Stromal cell of bone marrow (primary cell): Measurements from ENCODE around the gene ZNF407.
"Not testable (repeated sequence)": the region's sequence is repeated elsewhere in the genome, so short reads cannot be mapped to it uniquely, and the experiment has no call there.

Experiments used
- DNase-seq: peaks from one replicate; pipeline ENCODE4 v3.0.0-alpha.2; 2012; ENCODE audit warnings: low read depth

Gene ZNF407

GRCh38 chr18:74971358-74971757 lies 373.7 kb downstream of the ZNF407 start:
- DNase-seq = not testable (repeated sequence)

GRCh38 chr18:74971776-74972175 lies 374.1 kb downstream of the ZNF407 start:
- not testable (repeated sequence) for DNase-seq

- DNase-seq = no peak
These were observed 374.7 kb downstream of the ZNF407 start for GRCh38 chr18:74972354-74972753.

GRCh38 chr18:74975001-74975400 lies 377.3 kb downstream of the ZNF407 start:
- no peak for DNase-seq

- DNase-seq = no peak
These were observed 378.8 kb downstream of the ZNF407 start for GRCh38 chr18:74976331-74976909.

- DNase-seq = no peak
These were observed 379.4 kb downstream of the ZNF407 start for GRCh38 chr18:74977041-74977440.

- DNase-seq = no peak
These were observed 383.0 kb downstream of the ZNF407 start for GRCh38 chr18:74980669-74981068.

DNA sequence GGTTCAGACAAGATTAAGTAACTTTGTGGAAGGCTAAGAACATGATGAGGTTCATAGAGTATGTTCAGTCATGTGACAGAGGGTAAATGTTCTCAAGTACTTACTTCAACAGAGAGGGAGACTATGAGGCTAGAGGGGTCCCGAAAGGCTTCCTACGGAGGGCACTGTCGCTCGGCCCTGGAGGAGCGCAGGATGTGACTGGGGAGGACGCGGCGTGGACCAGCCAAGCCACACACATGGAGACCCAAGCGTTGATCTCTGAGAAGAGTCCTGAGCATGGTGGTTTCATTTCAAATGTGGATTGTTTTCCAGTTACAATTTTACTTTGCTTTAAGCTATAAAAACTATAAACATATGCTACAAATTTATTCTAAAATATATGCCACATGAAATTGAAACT lies 383.8 kb downstream of the ZNF407 start:
- no peak for DNase-seq

DNA sequence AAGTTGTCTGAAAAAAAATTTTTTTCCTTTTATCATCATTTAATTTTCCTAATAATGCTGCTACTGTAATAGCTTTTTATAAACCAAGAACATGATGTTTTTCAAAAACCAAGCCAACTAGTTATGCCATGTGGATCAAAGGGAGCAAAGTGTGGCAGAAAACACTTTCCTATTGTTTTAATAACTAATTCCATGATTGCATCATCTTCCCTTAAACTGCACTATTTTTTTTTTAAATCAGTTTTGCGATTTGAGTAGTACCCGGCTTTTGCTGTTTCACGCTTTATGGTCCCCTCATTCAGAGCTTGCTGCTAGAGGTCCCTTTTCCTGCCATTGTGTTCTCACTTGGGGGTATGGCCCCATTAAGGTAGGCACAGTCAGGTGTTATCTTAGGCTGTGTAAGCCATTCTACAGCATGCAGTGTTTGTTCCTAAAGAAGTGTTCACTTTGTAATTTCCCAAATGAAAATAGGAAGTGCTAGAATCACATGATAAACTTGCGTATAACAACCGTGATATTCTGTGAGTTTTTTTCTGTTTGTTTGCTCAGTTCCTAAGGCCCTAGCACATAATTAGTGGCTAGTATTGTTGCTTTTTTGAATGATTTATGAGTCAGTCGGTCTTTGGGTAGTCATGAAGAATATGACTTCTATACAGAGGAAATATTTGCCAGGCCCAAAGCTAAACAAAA lies 385.4 kb downstream of the ZNF407 start:
- DNase-seq = no peak

GRCh38 chr18:74989134-74989533 lies 391.5 kb downstream of the ZNF407 start:
- no peak for DNase-seq

- DNase-seq = no peak
These were observed 393.0 kb downstream of the ZNF407 start for GRCh38 chr18:74990563-74991081.

DNA sequence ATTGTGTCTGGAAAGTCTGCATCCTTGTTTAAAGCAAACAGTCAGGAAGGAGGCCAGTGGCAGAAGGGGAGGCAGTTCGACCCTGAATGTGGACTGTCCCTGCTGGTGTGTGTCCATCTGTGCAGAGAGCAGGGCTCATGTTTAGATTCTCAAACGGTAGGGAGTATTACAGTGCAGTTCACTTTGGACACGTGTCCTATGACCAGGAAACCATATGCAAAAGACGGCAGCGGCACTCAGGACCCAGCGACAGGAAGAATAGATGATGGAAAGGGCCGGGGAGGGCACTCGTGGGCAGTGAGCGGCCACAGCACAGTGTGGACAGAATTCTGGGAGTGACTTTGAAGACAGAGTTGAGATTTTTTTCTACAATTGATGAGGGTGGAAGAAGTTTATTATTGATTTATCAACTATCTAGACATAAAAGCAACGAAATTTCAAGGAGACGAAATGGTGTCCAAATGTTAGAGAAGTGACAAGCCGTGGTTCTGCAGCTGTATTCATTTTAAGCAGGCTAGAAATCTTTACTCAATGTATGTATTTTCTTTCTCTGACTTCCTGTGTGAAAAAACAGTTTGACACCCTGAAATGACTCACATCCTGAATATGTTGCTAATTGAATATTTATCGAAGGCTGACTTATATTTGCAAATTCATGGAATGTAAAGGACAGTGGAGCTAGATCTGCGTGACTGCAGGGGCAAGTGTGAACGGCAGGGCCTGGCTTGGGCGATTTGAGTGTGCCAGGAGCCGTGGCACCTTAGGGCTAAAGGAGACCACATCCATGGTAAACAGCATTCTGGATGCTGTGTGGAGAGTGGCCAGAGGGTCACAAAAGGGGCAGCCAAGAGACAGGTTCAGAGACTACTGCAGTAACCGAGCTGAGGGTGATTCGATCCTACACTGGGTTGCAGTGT lies 397.1 kb downstream of the ZNF407 start:
- no peak for DNase-seq

- no peak for DNase-seq
These were observed 397.7 kb downstream of the ZNF407 start for GRCh38 chr18:74995419-74995736.

DNA sequence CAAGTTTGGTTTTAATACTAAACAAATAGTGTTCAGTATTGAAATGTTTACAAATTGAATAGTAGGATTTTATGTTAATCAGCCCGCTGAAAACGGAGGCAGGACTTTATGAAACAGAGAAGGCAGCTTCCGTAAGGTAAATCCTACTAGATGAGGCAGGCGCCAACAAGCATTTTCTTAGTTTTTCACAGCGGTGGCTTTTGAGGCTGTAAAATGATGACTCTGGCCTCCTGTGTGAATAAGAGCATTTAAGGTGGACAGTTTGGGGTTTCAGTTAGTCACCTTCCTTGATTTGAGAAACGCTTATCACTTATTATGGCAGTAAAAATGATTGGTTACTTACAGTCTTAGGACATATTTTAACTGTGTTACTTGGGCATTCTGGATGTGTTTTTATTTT lies 398.4 kb downstream of the ZNF407 start:
- DNase-seq = no peak

DNA sequence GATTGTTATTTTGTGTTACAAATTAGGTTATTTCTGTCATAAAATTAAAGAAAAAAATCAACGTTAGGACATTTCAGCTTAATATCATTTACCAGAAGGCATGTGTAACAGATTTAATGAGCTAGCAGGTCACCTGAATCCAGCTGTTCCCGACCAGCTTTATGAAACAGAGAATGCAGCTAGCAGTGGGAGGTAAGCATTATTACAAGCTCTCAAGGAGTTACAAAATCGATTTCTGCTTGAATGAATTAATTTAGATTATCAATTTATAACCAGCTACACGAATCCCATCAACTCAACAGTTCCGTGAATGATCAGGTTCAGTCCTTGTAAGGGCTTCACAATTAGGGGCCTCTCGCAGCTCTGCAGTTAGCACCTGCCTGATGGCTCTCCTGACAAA lies 399.3 kb downstream of the ZNF407 start:
- no peak for DNase-seq

DNA sequence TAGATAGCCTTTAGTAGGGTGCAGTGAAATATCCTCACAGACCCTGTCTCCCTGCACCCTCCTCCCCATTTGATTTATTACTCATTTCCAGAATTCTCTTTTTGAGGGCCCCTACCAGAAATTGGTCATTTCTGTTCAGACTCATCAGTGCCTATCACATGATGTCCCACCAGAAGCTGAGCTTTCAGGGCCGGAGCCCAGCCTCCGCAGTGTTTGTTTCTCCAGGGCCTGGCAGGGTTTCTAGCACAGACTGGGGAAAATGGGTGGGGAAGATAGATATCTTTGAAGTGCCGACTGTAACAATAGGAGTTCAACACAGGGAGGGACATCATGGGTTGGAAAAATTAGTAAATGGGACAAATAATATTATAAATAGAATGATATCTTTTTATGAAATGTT lies 403.2 kb downstream of the ZNF407 start:
- no peak for DNase-seq

- peak; percentile 25 for DNase-seq
These were observed 405.4 kb downstream of the ZNF407 start for GRCh38 chr18:75003039-75003438.

GRCh38 chr18:75003764-75004690 lies 406.4 kb downstream of the ZNF407 start:
- DNase-seq = no peak

DNA sequence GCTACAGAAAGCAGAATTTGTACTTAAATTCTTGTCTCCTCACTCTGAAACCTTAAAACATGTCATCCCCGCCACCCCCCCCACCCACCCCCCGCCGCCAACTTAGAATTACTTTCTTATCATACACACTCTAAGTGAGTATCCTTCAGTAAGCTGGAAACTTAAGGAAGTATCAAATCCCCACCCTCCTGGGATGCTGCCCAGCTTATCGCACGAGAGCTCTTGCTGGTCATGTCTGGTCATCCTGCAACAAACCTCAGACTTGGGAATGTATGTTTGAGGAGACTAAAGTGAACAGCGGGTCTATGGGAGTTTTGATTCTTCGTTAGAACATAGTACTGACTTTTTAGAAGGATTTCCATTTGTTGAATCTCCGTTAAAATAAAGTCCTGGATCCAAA lies 408.0 kb downstream of the ZNF407 start:
- no peak for DNase-seq

GRCh38 chr18:75008186-75008585 lies 410.5 kb downstream of the ZNF407 start:
- DNase-seq = no peak

DNA sequence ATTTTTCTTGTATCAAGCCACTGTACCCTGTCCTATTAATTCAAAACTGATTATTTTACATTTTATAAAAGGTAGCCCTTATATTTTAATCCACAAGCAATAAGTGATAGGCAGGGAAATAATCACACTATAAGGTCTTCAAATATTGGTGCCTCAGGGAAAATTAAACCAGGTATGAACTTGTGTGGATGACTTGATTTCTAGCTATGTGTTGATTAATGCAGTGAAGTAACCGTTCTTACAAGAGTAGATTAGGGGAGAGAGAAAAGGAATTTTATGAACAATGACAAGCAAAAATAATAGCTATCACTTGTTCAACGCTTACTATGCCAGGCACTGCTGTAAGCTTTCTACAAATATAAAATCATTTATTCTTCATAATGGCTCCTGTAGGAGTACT lies 411.6 kb downstream of the ZNF407 start:
- no peak for DNase-seq

GRCh38 chr18:75009878-75010277 lies 412.2 kb downstream of the ZNF407 start:
- no peak for DNase-seq
